ENCODE data around the gene NR1H2. TPM values are rescaled to one million over a fixed set of nuclear protein-coding genes. Genes with fewer than 3 reads are reported as not detected.

NR1H2 gene
- 10 to 100 TPM; 67.1 to 88.9 TPM for total RNA-seq

DNA sequence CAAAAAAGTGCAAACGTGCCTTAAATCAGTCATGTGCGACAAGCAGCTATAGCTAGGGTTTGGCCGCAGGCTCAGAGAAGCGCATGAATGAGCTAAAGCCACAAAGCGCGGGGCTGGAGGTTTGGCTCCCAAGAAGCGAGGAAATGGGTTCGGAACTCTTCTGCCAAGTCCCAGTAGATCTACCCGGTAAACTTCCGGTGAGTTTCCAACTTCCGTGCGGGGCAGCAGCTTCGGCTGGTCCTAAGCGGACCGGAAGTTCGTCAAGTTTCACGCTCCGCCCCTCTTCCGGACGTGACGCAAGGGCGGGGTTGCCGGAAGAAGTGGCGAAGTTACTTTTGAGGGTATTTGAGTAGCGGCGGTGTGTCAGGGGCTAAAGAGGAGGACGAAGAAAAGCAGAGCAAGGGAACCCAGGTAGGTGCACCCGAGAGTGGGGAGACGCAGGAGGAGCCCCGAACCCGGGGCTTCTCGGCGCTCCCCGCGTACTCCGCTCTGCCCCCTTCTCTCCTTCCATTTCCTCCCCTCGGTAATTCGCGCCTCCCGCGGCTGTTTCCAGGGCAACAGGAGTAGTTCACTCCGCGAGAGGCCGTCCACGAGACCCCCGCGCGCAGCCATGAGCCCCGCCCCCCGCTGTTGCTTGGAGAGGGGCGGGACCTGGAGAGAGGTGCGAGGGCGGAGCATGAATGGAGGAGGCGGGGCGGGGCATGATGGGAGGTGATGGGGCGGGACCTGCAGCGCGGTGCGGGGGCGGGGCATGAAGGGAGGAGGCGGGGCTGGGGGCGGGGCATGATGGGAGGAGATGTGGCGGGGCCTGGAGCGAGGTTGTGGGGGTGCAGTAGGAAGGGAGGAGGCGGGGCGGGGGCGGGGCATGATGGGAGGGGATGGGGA lies at the start of gene NR1H2:
NR1H2 (plus strand) TSS at position 292 of the 885 bp plus-strand sequence. CDS start 1,149 bp downstream, outside the sequence.

GRCh38 chr19:50329146-50329925 lies 46.9 kb upstream of the NR1H2 start, which contains the start of gene KCNC3:
Gene KCNC3, minus strand, starts transcription at chr19:50329377. Its CDS starts 295 bp downstream, at chr19:50329082.

DNA sequence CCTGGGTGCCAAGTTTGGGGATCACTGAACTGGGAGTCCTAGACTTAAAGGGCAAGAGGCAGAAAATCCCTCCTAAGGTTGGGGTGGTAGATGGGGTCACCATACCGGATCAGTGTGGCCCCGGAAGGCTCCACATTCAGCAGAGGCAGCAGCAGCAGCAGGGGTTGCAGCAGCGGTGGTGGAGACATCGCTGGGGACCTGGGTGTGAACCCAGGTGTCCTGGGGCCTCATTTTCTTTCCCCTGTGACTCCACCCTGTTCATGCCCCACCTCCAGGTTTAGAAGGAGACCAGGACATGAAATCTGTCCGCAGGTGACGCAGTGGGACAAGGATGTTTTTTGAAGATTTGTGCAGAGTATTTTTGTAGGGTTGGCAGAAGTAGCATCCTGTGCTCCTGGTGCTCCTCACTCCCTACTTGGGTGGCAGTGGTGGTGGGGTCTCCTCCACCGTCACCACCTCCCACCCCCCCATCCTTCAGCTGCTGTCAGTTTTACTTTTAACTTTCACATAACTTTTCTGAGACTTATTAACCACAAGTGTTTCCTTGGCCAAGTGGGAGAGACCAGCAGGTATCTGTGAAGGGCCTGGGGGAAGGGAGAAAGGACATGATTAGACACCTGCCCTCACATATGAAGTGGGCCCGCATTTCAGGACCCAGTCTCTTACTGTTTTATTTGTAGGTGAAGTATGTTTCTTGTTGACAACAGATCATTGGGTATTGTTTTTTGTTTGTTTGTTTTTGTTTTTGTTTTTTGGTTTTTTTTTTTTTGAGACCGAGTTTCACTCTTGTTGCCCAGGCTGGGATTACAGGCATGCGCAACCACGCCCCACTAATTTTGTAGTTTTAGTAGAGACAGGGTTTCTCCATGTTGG lies 10.6 kb upstream of the NR1H2 start, which contains the start of gene NAPSA:
NAPSA (minus strand) TSS at position 206 of the 873 bp plus-strand sequence; CDS start at position 188, 18 bp downstream.

GRCh38 chr19:50383852-50384684 lies 7.8 kb downstream of the NR1H2 start, which contains the start of gene POLD1:
Gene POLD1, plus strand, starts transcription at chr19:50384347. Its CDS starts 14,505 bp downstream, at chr19:50398852.

GRCh38 chr19:50418176-50419021 lies 42.1 kb downstream of the NR1H2 start, which contains the start of gene SPIB:
Gene SPIB, plus strand, starts transcription at chr19:50418938. Its CDS starts 25 bp downstream, at chr19:50418963.

DNA sequence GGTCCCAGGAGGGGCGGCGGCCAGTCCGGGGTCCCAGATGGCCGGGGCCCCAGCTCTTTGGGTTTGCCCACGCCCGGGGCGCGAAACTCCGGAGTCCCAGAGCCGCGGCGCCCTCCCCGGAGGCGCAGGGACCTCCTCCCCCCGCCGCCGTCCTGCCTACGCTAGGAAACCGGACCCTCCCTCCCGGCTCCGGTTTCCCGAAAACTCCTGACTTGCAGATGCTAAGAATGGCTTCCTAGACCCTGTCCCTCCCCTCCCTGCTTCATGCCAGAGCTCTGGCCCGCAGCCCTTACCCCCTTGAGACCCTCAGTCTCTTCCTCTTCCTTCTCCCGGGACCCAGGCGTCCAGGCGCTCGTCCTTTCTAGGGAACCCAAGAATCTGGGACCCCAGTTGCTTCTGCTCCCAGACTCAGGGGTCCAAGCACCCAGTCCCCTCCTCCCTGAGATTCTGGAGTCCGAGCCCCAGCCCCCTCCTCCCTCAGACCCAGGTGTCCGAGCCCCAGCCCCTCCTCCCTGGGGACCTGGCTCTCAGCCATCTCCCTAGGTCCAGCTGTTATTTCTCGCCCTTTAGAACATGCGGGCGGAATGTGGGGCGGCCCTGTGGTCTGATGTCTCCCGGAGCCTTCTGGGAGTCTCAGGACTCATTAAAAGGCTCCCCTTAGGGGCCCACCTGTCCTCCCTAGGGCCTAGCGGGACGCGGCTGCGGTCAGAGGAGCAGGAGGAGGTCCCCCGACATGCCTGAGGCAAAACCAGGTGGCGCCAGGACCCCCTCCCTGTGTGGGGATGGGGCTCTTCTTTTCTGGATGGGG lies 56.2 kb downstream of the NR1H2 start, which contains the start of gene MYBPC2:
MYBPC2 (plus strand) TSS at position 672 of the 808 bp plus-strand sequence; CDS start at position 734, 62 bp downstream.

Other genes starting within 250 kb of the NR1H2 start
- not detected for gene IZUMO2, start 213.2 kb upstream of the NR1H2 start, total RNA-seq
- gene MYH14, start 172.8 kb upstream of the NR1H2 start, total RNA-seq, result 1 to 10 TPM in 1 of 2 donors, under 1 TPM in 1; 1.00 to 5.5 TPM
- under 1 TPM; under 0.01 TPM for gene KCNC3, start 47.1 kb upstream of the NR1H2 start, total RNA-seq
- gene NAPSA, start 10.8 kb upstream of the NR1H2 start, total RNA-seq, result 1 to 10 TPM in 1 of 2 donors, not detected in 1; 1.4 TPM
- gene POLD1, start 7.9 kb downstream of the NR1H2 start, total RNA-seq, result 10 to 100 TPM; 30.3 to 73.3 TPM
- gene SPIB, start 42.5 kb downstream of the NR1H2 start, total RNA-seq, result not detected
- gene MYBPC2, start 56.4 kb downstream of the NR1H2 start, total RNA-seq, result not detected
- 10 to 100 TPM; 44.3 to 55.7 TPM for gene EMC10, start 100.0 kb downstream of the NR1H2 start, total RNA-seq
- not detected for gene GARIN5A, start 100.4 kb downstream of the NR1H2 start, total RNA-seq
- gene JOSD2, start 134.7 kb downstream of the NR1H2 start, total RNA-seq, result 10 to 100 TPM; 24.6 to 25.8 TPM
- not detected for gene ASPDH, start 137.5 kb downstream of the NR1H2 start, total RNA-seq
- gene LRRC4B, start 192.0 kb downstream of the NR1H2 start, total RNA-seq, result under 1 TPM in 1 of 2 donors, not detected in 1; under 0.01 TPM